GM19099 (cell line): ENCODE data around the gene TCOF1.

Experiments
- POLR2A ChIP-seq: IDR thresholded peaks from 3 replicates; pipeline ENCODE4 v1.6.1; 2011; ENCODE audit warnings: low read depth; ENCODE audit not compliant: insufficient read length; ENCODE audit errors: extremely low read depth

The TCOF1 gene

DNA sequence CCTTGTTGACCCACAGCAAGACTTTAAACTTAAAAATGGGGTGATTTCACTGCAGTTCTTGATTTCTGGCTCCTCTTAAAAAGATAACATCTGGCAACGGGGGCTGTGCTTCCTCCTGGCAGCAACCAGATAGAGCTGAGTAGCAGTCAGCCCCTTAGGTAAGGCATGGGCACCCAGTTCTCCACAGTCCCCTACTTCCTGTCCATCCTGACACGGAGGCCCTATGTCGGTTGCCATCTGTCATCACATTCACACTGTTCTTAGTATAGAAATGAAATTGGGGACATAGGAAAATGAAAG lies 43.5 kb downstream of the TCOF1 start:
- peak; percentile 61 for TF ChIP-seq POLR2A

DNA sequence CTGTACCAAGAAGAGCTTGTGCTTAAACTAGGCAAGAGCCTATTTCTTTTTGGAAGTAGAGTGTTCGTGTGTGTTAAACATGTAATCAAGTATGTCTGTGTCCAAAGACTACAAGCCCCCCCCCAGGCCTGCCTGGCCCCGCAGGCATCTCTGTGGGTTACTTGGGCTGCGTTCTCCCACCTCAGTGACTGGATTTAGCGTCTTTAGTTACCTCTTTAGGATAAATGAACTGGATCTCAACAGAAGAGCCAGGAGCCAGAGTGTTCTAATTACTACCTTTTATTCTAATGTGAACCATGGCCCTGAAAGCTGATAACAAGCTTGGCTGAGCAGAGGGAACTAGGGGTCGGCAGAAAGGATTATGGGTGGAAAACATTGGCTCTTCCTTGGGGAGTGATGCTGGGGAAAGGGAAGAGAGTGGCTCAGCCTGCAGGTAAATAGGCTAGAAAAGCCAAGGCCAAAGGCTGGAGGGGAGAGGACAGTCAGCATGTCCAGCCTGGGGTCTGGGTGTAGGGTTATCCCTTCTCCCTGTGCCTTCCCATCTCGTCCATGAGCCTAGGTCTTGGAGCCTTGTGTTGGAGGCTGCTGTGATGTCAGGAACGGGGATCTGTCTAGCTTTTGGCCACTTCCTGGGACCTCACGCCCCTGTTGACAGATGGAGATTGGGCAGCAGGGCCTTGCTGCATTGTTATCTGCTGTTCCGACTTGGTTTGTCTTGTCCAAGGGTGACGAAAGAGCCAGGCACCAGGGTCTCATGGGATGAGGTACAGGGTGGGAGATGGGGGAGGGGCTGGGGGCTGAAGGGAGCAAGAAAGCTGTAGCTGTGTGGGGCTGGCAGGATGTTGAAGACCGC lies 44.1 kb downstream of the TCOF1 start:
- TF ChIP-seq POLR2A: no peak

DNA sequence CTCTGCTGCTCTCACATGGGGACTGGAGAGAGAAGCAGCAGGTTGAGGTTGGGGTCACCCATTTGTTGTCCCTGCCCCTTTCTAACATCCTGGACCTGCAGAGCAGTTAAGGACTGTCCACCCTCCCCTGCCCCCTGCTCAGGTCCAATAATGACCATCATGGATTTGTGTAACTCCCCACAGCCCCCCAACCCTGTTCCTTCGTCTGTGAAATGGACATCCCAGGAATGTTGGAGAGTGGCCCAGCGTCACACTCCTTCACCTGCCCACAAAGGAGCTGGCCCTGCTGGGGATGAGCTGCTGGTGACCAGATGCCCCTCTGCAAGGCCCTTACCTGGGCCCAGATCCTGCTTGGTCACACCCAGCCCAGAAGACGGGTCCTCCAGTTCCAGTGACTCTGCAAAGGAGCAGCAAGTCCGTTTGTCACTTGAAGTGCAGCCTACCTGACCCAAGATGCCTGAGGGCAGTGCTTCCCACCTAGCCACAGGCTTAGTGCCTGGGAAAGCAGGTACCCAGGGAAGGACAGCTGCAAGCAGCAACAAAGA lies 44.8 kb downstream of the TCOF1 start:
- peak; percentile 6 for TF ChIP-seq POLR2A

DNA sequence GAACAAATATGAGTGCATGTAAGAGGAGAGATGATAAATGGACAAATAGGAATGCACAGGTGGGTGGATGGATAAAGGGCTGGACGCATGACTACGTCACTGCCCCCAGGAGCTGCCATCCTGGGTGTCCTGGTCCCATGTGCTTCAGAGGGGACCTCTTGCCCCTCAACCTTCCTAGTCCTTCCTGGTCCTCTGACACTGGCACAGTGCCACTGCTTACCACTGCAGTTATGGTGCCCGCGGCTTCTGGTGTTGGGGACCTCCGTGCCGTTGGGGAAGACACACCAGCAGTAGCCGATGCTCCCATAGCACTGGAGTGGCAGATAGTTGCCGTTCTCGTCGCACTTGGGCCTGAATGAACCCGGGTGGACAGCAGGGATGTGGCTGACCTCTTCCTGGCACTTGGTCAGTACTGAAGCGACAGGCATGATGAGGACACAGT lies 45.4 kb downstream of the TCOF1 start:
- peak; percentile 60 for TF ChIP-seq POLR2A

DNA sequence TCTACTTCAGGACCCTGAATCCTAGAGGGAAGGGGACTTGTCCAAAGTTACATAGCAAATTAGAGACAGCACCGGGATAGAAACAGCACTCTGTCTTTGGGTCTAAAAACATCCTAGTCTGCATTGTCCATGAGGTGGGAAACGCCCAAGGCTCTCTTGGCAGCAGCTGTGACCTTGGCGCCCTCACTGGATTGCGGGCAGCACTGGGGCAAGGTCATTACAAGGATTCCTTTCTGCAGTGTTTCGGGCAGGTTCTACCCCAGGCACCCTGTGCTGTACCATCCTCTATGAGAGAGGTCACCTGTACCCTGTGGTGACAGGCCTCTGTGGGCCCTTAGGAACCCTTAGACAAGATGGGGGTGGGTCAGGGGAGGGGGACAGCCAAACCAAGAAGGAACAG lies 46.6 kb downstream of the TCOF1 start:
- no peak for TF ChIP-seq POLR2A

DNA sequence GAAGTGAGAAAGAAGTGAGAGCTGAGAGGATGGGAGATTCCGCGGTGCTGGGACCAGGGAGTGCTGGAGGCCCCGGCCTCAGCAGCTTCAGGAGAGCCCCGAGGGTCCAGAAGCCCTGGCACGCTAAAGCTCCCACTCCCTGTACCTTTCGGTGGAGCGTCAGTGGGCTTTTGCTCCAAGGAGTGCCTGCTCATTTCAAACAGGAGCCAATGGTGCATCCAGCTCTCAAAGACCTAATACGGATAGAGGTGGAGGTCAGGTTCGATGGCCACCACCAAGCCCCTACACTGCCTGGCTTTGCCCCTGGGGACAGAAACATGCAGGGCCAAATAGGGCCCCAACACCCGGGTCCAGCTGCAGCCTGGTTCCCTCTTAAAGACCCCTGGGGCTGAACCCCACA lies 47.0 kb downstream of the TCOF1 start:
- peak; percentile 44 for TF ChIP-seq POLR2A

DNA sequence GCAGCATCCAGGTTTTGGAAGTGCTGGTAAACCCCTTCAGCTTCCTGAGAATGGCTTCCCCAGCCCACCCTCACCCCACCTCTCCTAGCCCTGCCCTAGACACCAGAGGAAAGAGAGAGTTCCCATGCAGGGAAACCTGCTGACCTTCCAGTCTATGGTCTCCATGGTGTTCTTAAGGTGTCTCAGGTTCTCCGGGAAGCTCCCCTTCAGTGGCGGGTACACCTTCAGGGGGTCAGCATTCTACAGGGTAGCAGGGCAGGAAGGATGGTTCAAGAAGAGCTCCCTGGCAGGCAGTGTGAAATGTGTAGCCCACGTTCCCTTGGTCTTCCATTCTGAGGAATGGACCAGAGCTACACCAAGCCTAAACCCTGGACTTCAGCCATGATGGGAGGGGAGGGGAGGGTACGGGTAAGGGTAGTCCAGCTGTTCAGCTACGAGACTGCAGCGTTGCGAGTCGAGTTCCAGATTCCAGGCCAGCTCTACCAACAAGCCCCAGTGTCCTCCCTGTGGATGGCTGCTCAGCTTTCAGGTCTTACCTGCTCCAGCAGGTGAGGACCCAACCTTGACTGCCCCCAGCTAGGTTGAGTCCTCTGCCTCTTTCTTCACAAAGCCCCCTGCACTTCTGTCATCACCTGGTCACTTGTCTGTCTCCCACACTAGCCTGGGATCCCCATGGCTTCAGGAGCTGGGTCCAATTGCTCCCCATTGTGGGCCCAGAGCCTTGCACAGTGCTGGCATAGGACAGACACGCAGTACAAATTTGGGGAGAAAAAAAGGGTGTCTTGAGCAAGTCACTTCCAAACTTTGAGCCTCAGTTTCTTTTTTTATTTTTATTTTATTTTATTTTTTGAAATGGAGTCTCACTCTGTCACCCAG lies 47.7 kb downstream of the TCOF1 start:
- peak; percentile 80 for TF ChIP-seq POLR2A

DNA sequence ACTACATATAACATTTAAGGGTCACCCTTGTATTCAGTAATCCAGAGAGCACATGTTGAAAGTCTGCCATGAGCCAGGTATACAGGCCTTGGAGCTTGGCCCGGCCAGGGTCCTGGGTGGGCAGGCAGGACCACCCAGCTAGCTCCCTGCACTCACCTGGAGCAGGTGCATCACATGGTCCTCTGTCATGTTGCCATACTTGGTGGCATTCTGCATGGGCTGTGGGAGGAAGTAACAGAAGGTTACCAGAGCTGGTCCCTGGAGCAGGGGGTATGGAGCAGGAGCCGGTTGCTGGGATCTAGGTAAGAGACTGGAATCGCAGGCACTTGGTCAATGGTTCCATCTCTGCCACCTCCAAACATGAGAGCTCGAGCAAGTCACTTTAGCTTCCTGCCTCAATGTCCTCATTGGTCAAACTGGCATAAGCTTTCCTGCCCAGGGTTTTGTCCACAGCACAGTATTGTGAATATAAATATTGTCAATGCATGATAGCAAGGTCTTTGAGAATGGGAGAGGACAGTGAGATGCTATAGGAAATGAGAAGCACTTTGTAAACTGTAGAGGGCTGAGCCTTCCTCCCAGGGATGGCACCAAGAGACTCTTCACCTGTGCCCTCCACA lies 48.7 kb downstream of the TCOF1 start:
- peak; percentile 67 for TF ChIP-seq POLR2A

DNA sequence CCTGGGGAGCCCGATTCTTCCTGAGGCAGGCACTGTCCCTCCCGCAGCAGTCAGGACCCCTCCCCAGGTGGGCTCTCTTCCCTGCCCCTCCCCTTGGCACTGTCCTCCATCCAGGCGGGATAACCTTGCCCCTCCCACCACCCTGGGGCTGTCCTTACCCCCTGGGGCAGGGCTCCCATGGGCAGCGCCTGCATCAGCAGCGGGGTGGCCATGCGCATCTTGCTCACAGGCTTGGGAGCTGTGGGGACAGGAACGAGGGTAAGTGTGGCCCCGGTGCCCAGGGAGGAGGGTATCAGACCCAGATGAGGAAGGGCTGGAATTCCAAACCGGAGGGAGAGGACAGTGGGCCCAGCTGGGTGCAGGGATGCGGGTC lies 49.2 kb downstream of the TCOF1 start:
- no peak for TF ChIP-seq POLR2A

DNA sequence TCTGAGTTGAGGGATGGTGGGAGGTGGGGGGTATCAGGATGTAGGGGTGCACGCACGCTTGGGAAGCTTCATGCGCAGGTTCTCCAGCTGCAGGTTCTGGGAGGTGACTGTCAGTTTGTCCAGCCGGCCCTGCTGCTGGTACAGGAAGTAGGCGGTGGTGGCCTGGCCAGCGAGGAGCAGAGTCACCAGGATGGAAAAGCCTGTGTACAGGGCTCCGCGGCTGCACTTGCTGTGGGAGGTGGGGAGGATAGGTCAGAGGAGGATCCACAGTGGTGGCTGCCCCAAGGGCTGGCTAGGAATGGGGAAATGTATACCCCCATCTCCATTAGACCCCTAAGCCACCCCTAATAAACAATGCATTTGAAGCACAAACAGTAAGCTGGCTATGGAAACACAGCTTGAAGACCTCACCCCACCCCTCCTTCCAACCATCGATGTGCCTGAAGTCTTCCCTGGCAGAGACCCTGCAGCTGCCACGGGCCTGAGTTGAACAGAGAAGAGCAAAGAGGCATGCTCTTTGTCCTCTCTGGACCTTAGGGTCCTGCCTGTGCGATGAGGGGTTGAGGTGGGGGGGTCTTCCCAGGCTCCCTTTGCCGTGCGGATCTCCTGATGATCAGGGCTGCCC lies 49.7 kb downstream of the TCOF1 start:
- TF ChIP-seq POLR2A: peak; percentile 71

DNA sequence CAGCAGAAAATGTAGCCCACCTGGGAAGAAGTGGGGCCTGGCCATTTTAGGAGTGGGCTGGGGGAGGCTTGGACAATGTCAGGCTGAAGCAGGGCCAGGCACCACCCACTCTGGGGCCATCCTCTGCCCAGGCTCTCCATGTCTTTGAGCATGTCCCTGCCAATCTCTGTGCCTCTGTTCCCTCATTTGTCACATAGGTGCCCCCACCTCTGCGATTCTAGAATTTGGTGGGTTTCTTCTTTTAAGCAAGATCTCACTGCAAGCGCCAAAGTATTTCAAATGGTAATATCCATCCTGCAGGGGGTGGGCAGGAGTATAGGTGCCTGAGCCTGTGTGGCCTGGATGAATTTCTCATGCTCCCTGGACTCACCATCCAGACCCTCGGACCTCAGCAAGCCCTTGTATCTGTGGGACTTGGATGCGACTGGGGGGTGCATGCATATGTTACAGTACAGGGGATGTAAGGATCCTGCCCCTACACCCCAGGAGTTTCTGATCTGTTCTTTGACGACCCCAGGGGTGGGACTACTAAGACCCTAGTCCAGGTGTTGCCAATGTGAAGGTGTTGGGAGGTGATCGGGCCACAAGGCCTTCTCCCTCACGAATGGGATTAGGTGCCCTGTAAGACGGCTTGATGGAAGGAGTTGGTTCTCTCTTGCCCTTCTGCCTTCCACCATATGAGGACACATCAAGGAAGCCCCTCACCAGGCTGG lies 50.9 kb downstream of the TCOF1 start:
- peak; percentile 66 for TF ChIP-seq POLR2A

DNA sequence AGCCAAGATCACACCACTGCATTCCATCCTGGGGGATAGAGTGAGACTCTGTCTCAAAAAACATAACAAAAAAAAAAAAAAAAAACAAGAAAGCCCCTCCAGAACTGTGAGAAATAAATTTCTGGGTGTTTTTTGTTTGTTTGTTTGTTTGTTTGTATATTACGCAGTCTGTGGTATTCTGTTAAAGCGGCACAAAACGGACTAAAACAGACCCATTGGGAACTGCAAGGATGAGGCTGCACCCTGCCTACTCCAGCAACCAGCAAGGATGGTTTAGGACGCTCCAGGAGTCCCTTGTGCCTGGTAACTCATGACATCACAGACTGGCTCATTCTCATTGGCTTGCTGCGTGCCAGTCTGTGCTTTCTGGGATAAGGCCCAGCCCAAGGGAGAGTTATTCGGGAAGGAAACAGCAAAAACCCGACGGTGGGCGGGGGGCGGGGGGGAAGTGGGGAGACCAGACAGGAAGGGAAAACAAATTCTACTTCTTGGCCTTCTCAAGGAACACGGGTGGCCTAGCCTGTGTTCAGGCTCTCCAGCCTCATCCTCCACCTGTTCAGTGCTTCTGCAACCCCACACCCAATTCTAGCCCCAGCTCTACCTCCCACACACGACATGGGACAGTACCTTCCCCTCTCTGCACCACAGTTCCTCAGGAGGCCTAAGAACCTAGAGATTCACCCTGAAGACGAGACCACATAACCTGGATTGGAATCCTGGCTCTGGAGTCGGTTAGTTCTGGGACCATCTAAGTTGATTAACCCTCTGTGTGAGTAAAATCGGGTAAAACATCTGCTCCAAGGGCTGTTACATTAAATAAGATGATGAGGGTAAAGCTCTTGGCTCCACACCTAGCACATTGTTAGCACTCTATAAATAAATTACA lies 52.4 kb downstream of the TCOF1 start:
- TF ChIP-seq POLR2A: peak; percentile 83

DNA sequence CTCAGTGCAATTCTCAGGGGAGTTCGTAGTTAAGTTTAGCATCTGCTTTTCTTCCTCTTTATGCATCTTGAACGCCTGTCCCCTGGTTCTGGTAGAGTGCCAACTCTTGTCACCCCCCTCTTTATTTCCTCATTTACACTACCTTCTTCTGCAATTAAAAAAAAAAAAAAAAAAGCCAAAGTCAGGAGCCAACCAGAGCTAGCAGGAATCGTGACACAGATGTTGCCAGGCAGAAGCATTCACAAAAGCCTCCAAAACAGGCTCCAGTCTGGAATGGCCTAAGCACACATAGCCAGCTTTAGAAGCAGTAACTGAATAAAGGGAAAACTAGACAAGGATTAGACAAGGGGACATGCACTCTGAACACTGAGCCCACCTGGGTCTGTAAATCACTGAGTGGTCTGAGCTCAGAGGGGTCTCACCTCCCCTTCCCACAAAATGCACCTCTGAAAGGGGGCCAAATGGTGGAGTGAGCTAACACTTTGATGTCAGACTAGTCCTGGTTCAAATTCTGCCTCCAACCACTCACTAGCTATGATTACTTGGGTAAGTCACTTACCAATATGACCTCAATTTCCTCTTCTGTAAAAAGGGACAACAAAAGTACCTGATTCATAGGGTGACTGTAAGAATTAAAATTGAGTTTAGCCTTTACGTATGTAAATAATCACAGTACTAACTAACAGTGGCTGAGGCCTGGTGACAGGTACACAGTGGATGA lies 53.2 kb downstream of the TCOF1 start:
- peak; percentile 32 for TF ChIP-seq POLR2A
